Fibroblast of lung (primary cell): ENCODE measurements around the gene USH1G. TPM values are rescaled to one million over a fixed set of nuclear protein-coding genes. Genes with fewer than 3 reads are reported as not detected.

Source experiments
- DNase-seq, 2 donors: peaks; one replicate each; pipeline versions ENCODE4 v3.0.0 to v3.0.0-alpha.2; 2010; ENCODE audit warnings: low read depth in 2 of 2
- H2AFZ ChIP-seq: 2 replicates; pipeline ENCODE4 v1.5.1; 2012; ENCODE audit warnings: low read length, control low read depth, inconsistent platforms
- H3K27ac ChIP-seq: 2 replicates; pipeline ENCODE4 v1.5.1; 2011; ENCODE audit warnings: low read length, control low read depth; ENCODE audit not compliant: insufficient read depth
- H3K27me3 ChIP-seq: 2 replicates; pipeline ENCODE4 v1.5.1; 2011; ENCODE audit warnings: mild to moderate bottlenecking, low read length; ENCODE audit not compliant: control insufficient read depth, insufficient read depth
- H3K36me3 ChIP-seq: 2 replicates; pipeline ENCODE4 v1.5.1; 2011; ENCODE audit warnings: low read length; ENCODE audit not compliant: control insufficient read depth, insufficient read depth
- H3K4me1 ChIP-seq: 2 replicates; pipeline ENCODE4 v1.5.1; 2011; ENCODE audit warnings: low read length; ENCODE audit not compliant: control insufficient read depth, insufficient read depth; ENCODE audit errors: extremely low read depth
- H3K4me2 ChIP-seq: 2 replicates; pipeline ENCODE4 v1.5.1; 2011; ENCODE audit warnings: low read length, control low read depth; ENCODE audit not compliant: insufficient read depth; ENCODE audit errors: extremely low read depth
- H3K4me3 ChIP-seq, 4 experiments: fragments of 200-600 bp in 1 of 4; sonication (generic) in 1 of 4; replicated peaks in 1 of 4; 2 replicates each; pipeline ENCODE4 v1.5.1; 2011 to 2016; ENCODE audit warnings: low read length in 4 of 4, low read depth in 3 of 4, mild to moderate bottlenecking in 3 of 4, control low read depth in 2 of 4, inconsistent platforms in 1 of 4, mixed read lengths in 1 of 4; ENCODE audit not compliant: insufficient read depth in 1 of 4; ENCODE audit errors: control extremely low read depth in 1 of 4
- H3K79me2 ChIP-seq: 2 replicates; pipeline ENCODE4 v1.5.1; 2012; ENCODE audit warnings: mild to moderate bottlenecking, low read length, inconsistent platforms; ENCODE audit not compliant: control insufficient read depth, insufficient read depth
- H3K9ac ChIP-seq: 2 replicates; pipeline ENCODE4 v1.5.1; 2011; ENCODE audit warnings: mild to moderate bottlenecking, low read length, control low read depth; ENCODE audit not compliant: insufficient read depth
- H3K9me3 ChIP-seq: 2 replicates; pipeline ENCODE4 v1.5.1; 2012; ENCODE audit warnings: low read depth, low read length; ENCODE audit not compliant: control insufficient read depth, insufficient read depth
- H4K20me1 ChIP-seq: 2 replicates; pipeline ENCODE4 v1.5.1; 2011; ENCODE audit warnings: low read length; ENCODE audit not compliant: control insufficient read depth, insufficient read depth; ENCODE audit errors: extremely low read depth
- CTCF ChIP-seq, 2 donors: IDR thresholded peaks in 1 of 2; conservative IDR thresholded peaks in 1 of 2; 1 replicate in 1 of 2; 2 replicates in 1 of 2; pipeline ENCODE4 v1.5.1; 2011 to 2012; ENCODE audit warnings: low read length in 2 of 2, control low read depth in 1 of 2, inconsistent platforms in 1 of 2, low read depth in 1 of 2, mild to moderate bottlenecking in 1 of 2
- EZH2 ChIP-seq: IDR thresholded peaks from 2 replicates; pipeline ENCODE4 v1.5.1; 2012; ENCODE audit warnings: low read length, control low read depth, mild to moderate bottlenecking; ENCODE audit errors: missing control alignments
- polyA plus RNA-seq, 2 donors: library from polyadenylated mRNA; depleted of rRNA in 1 of 2; stranded (reverse) in 1 of 2; unstranded in 1 of 2; fragments of >200 nt; gene quantifications; 2 replicates each; pipeline ENCODE4 v1.2.1, GENCODE V29; 2011 to 2012; ENCODE audit warnings: missing spikeins in 1 of 2
- total RNA-seq: library from RNA; depleted of rRNA; stranded (reverse); fragments of >200 nt; gene quantifications from 2 replicates; pipeline ENCODE4 v1.2.1, GENCODE V29; 2014

Gene USH1G
- total and polyA plus RNA-seq, 2 donors (not counting 1 experiment from before 2014, with no cell fraction given), result not detected

GRCh38 chr17:74956093-74956492, 33.0 kb upstream of the USH1G start:
- Histone ChIP-seq H4K20me1 (no peaks in the 10 kb centered on the region), H3K36me3 (no peaks in the 10 kb centered on the region), H3K4me2 (no peak overlapping the region), H3K4me1 (no peaks in the 10 kb centered on the region), H3K27me3 (peaks cover 4% of the 10 kb centered on the region), H3K4me3 (no peak overlapping the region), H3K9me3 (no peaks in the 10 kb centered on the region), H3K9ac (no peak overlapping the region), H3K79me2 (no peaks in the 10 kb centered on the region), H2AFZ (no peak overlapping the region), H3K27ac (no peak overlapping the region)
- TF ChIP-seq CTCF (conservative IDR thresholded peaks at IDR 0.05 in 1 of 2, IDR thresholded peaks at IDR 0.05 in 1 of 2; ENCODE audit: low read depth in 1 of 2, low read length in 2 of 2), result no peak
- TF ChIP-seq EZH2, result no peak
- no peak for DNase-seq

- Histone ChIP-seq H3K36me3 (no peaks in the 10 kb centered on the region), H3K4me2 (no peak overlapping the region), H3K27me3 (peaks cover 8% of the 10 kb centered on the region), H2AFZ (no peak overlapping the region), H3K9ac (no peak overlapping the region), H3K79me2 (no peaks in the 10 kb centered on the region), H4K20me1 (no peaks in the 10 kb centered on the region), H3K4me3 (no peak overlapping the region), H3K4me1 (no peaks in the 10 kb centered on the region), H3K9me3 (no peaks in the 10 kb centered on the region), H3K27ac (no peak overlapping the region)
- DNase-seq, result no peak
- no peak for TF ChIP-seq EZH2
- TF ChIP-seq CTCF (conservative IDR thresholded peaks at IDR 0.05 in 1 of 2, IDR thresholded peaks at IDR 0.05 in 1 of 2; ENCODE audit: low read depth in 1 of 2, low read length in 2 of 2), result no peak
Measured at GRCh38 chr17:74954665-74955421, 31.8 kb upstream of the USH1G start.

- no peak for TF ChIP-seq EZH2
- no peak for TF ChIP-seq CTCF (conservative IDR thresholded peaks at IDR 0.05 in 1 of 2, IDR thresholded peaks at IDR 0.05 in 1 of 2; ENCODE audit: low read depth in 1 of 2, low read length in 2 of 2)
- Histone ChIP-seq H3K79me2 (no peaks in the 10 kb centered on the region), H3K36me3 (no peaks in the 10 kb centered on the region), H3K4me1 (no peaks in the 10 kb centered on the region), H3K9me3 (no peaks in the 10 kb centered on the region), H4K20me1 (no peaks in the 10 kb centered on the region), H2AFZ (no peak overlapping the region), H3K4me2 (no peak overlapping the region), H3K27me3 (peaks cover 8% of the 10 kb centered on the region), H3K4me3 (no peak overlapping the region), H3K9ac (no peak overlapping the region), H3K27ac (no peak overlapping the region)
- DNase-seq, result no peak
Measured at GRCh38 chr17:74954115-74954514, 31.1 kb upstream of the USH1G start.
